HG02870 (cell line): ENCODE measurements around the gene SPAG9.
"Not testable (repeated sequence)": the region's sequence is repeated elsewhere in the genome, so short reads cannot be mapped to it uniquely, and the experiment has no call there.

Source experiments
- ATAC-seq: cut with Tn5 transposase; IDR thresholded peaks from one replicate; pipeline ENCODE4 v1.9.1; 2021; ENCODE audit warnings: mild to moderate bottlenecking, moderate library complexity; ENCODE audit not compliant: unreplicated experiment

The SPAG9 gene

GRCh38 chr17:51144266-51145022 is 23.8 kb upstream of the SPAG9 start:
- no peak for ATAC-seq

- ATAC-seq: no peak
These were observed 21.9 kb upstream of the SPAG9 start for GRCh38 chr17:51142597-51142996.

GRCh38 chr17:51135956-51136355 is 15.3 kb upstream of the SPAG9 start:
- ATAC-seq: no peak

GRCh38 chr17:51133365-51133764 is 12.7 kb upstream of the SPAG9 start:
- no peak for ATAC-seq

- peak; percentile 44 for ATAC-seq
These were observed 12.3 kb upstream of the SPAG9 start for GRCh38 chr17:51132964-51133319.

- ATAC-seq: no peak
These were observed 7.4 kb upstream of the SPAG9 start for GRCh38 chr17:51128076-51128475.

- no peak for ATAC-seq
These were observed 4.2 kb upstream of the SPAG9 start for GRCh38 chr17:51124640-51125503.

- not testable (repeated sequence) for ATAC-seq
These were observed 1.9 kb upstream of the SPAG9 start for GRCh38 chr17:51122473-51123115.

GRCh38 chr17:51121620-51122472 is 1.2 kb upstream of the SPAG9 start:
- peak; percentile 35 for ATAC-seq

GRCh38 chr17:51120357-51120738 is 320 bp downstream of the SPAG9 start:
- ATAC-seq: peak; percentile 34

GRCh38 chr17:51119415-51120356 is 982 bp downstream of the SPAG9 start:
- ATAC-seq: peak; percentile 23

GRCh38 chr17:51118330-51119195 is 2.1 kb downstream of the SPAG9 start:
- no peak for ATAC-seq

- no peak for ATAC-seq
These were observed 5.5 kb downstream of the SPAG9 start for GRCh38 chr17:51115179-51115578.

- not testable (repeated sequence) for ATAC-seq
These were observed 8.1 kb downstream of the SPAG9 start for GRCh38 chr17:51112303-51113222.

GRCh38 chr17:51107778-51108177 is 12.9 kb downstream of the SPAG9 start:
- ATAC-seq: no peak

- no peak for ATAC-seq
These were observed 17.2 kb downstream of the SPAG9 start for GRCh38 chr17:51103451-51103850.

GRCh38 chr17:51103050-51103449 is 17.6 kb downstream of the SPAG9 start:
- ATAC-seq: no peak
